ENCODE measurements around the gene C9orf50. TPM values are rescaled to one million over a fixed set of nuclear protein-coding genes. Genes with fewer than 3 reads are reported as not detected.

C9orf50 gene
- total RNA-seq, 1 donor from 2014 or later: 0.87 TPM

GRCh38 chr9:129627556-129628440 is 6.9 kb upstream of the C9orf50 start:
- H3K4me3 Mint-ChIP-seq: peak overlapping the region; percentile 72
- H3K27me3 Mint-ChIP-seq (ENCODE audit: low read depth): no peaks in the 10 kb centered on the region
- no peaks in the 10 kb centered on the region for H3K9me3 Mint-ChIP-seq
- H3K27ac Mint-ChIP-seq: peak overlapping the region; percentile 88
- H3K4me1 Mint-ChIP-seq: peaks cover 38% of the 10 kb centered on the region
- peaks cover 4% of the 10 kb centered on the region for H3K36me3 Mint-ChIP-seq
- DNase-seq (ENCODE audit: low spot score in 2 of 2, unreplicated experiment in 2 of 2): no peak
- TF ChIP-seq CTCF (IDR thresholded peaks at IDR 0.05; ENCODE audit: unreplicated experiment): no peak

- no peaks in the 10 kb centered on the region for H3K27me3 Mint-ChIP-seq (ENCODE audit: low read depth)
- no peak for DNase-seq (ENCODE audit: low spot score in 2 of 2, unreplicated experiment in 2 of 2)
- H3K4me1 Mint-ChIP-seq: peaks cover 38% of the 10 kb centered on the region
- no peaks in the 10 kb centered on the region for H3K36me3 Mint-ChIP-seq
- no peak for TF ChIP-seq CTCF (IDR thresholded peaks at IDR 0.05; ENCODE audit: unreplicated experiment)
- H3K9me3 Mint-ChIP-seq: no peaks in the 10 kb centered on the region
- H3K27ac Mint-ChIP-seq: peak overlapping the region; percentile 88
- peak overlapping the region; percentile 72 for H3K4me3 Mint-ChIP-seq
Measured at GRCh38 chr9:129626625-129627284, 5.9 kb upstream of the C9orf50 start.

- peaks cover 39% of the 10 kb centered on the region for H3K4me1 Mint-ChIP-seq
- peak; percentile 81 to 94 for DNase-seq (ENCODE audit: low spot score in 2 of 2, unreplicated experiment in 2 of 2)
- TF ChIP-seq CTCF (IDR thresholded peaks at IDR 0.05; ENCODE audit: unreplicated experiment): no peak
- no peaks in the 10 kb centered on the region for H3K9me3 Mint-ChIP-seq
- H3K4me3 Mint-ChIP-seq: peak within 1 kb of the TSS; percentile 72
- H3K27ac Mint-ChIP-seq: peak within 1 kb of the TSS; percentile 88
- H3K36me3 Mint-ChIP-seq: no peaks in the 10 kb centered on the region
- H3K27me3 Mint-ChIP-seq (ENCODE audit: low read depth): no peaks in the 10 kb centered on the region
Measured at GRCh38 chr9:129626079-129626624, 5.3 kb upstream of the C9orf50 start, which contains the start of gene NTMT1. Gene NTMT1 (plus strand): TSS chr9:129626163. CDS start chr9:129632704, 6,541 bp downstream.

GRCh38 chr9:129624947-129625346 is 4.0 kb upstream of the C9orf50 start:
- H3K36me3 Mint-ChIP-seq: no peaks in the 10 kb centered on the region
- peaks cover 34% of the 10 kb centered on the region for H3K4me1 Mint-ChIP-seq
- peak overlapping the region; percentile 72 for H3K4me3 Mint-ChIP-seq
- no peaks in the 10 kb centered on the region for H3K9me3 Mint-ChIP-seq
- peak overlapping the region; percentile 16 for H3K27ac Mint-ChIP-seq
- no peak for DNase-seq (ENCODE audit: low spot score in 2 of 2, unreplicated experiment in 2 of 2)
- no peaks in the 10 kb centered on the region for H3K27me3 Mint-ChIP-seq (ENCODE audit: low read depth)
- TF ChIP-seq CTCF (IDR thresholded peaks at IDR 0.05; ENCODE audit: unreplicated experiment): no peak

- Mint-ChIP-seq H3K4me1 (peaks cover 36% of the 10 kb centered on the region), H3K4me3 (peak overlapping the region; percentile 72), H3K9me3 (no peaks in the 10 kb centered on the region), H3K36me3 (no peaks in the 10 kb centered on the region), H3K27me3 (ENCODE audit: low read depth) (no peaks in the 10 kb centered on the region), H3K27ac (peak overlapping the region; percentile 47)
- peak; percentile 74 for TF ChIP-seq CTCF (IDR thresholded peaks at IDR 0.05; ENCODE audit: unreplicated experiment)
- DNase-seq (ENCODE audit: low spot score in 2 of 2, unreplicated experiment in 2 of 2): peak in 1 of 2 experiments; percentile 74
Measured at GRCh38 chr9:129624168-129624759, 3.4 kb upstream of the C9orf50 start.
